Vagina (tissue), 2 donors: ENCODE data around the gene SCARB1. TPM values are rescaled to one million over a fixed set of nuclear protein-coding genes. Genes with fewer than 3 reads are reported as not detected.
"Not testable (repeated sequence)": the region's sequence is repeated elsewhere in the genome, so short reads cannot be mapped to it uniquely, and the experiment has no call there.

Experiments used
- DNase-seq, 2 donors: peaks; one replicate each; pipeline ENCODE4 v3.0.0-alpha.2; 2017; ENCODE audit errors: extremely low spot score in 2 of 2
- H3K27ac ChIP-seq: fragments of 200-600 bp; sonication (generic); one replicate; pipeline ENCODE4 v1.5.1; 2019
- H3K27me3 ChIP-seq: fragments of 200-600 bp; sonication (generic); one replicate; pipeline ENCODE4 v1.5.1; 2019
- H3K36me3 ChIP-seq, 2 donors: fragments of 200-600 bp; sonication (generic); one replicate each; pipeline ENCODE4 v1.5.1; 2017 to 2019
- H3K4me1 ChIP-seq: fragments of 200-600 bp; sonication (generic); one replicate; pipeline ENCODE4 v1.5.1; 2019
- H3K4me3 ChIP-seq, 2 donors: fragments of 200-600 bp; sonication (generic); 1 replicate in 1 of 2; 2 replicates in 1 of 2; pipeline ENCODE4 v1.5.1; 2016 to 2019
- H3K9me3 ChIP-seq: fragments of 200-600 bp; sonication (generic); one replicate; pipeline ENCODE4 v1.5.1; 2019
- POLR2A ChIP-seq, 2 donors: fragments of 450-650 bp; IDR thresholded peaks; one replicate each; pipeline ENCODE4 v1.6.1; 2017; ENCODE audit warnings: antibody characterized with exemption in 2 of 2, mild to moderate bottlenecking in 2 of 2, moderate library complexity in 2 of 2
- POLR2AphosphoS5 ChIP-seq, 2 donors: sonication (generic); formaldehyde crosslinking; IDR thresholded peaks; one replicate each; pipeline ENCODE4 v1.9.0; 2017; ENCODE audit warnings: antibody characterized with exemption in 2 of 2, mild to moderate bottlenecking in 2 of 2, low read depth in 1 of 2; ENCODE audit not compliant: insufficient read depth in 1 of 2
- intact Hi-C: fragments of 100-400 bp; cut with DNase I; formaldehyde crosslinking; loops from one replicate; pipeline ENCODE4 v1.15.1; 2023
- total RNA-seq: library from RNA; depleted of rRNA; stranded (reverse); fragments of >200 nt; gene quantifications from one replicate; pipeline ENCODE4 v1.2.3, GENCODE V29; 2016
- TF ChIP-seq, protein P1 (sequence below), 3 experiments: fragments of 450-650 bp in 2 of 3; fragments of 200-600 bp in 1 of 3; sonication (generic) in 1 of 3; IDR thresholded peaks; one replicate each; pipeline ENCODE4 v1.5.1; 2017 to 2019; ENCODE audit warnings: antibody characterized with exemption in 3 of 3, mild to moderate bottlenecking in 2 of 3, moderate library complexity in 2 of 3

Gene SCARB1
- total RNA-seq, 1 donor from 2014 or later, result 20.6 TPM

DNA sequence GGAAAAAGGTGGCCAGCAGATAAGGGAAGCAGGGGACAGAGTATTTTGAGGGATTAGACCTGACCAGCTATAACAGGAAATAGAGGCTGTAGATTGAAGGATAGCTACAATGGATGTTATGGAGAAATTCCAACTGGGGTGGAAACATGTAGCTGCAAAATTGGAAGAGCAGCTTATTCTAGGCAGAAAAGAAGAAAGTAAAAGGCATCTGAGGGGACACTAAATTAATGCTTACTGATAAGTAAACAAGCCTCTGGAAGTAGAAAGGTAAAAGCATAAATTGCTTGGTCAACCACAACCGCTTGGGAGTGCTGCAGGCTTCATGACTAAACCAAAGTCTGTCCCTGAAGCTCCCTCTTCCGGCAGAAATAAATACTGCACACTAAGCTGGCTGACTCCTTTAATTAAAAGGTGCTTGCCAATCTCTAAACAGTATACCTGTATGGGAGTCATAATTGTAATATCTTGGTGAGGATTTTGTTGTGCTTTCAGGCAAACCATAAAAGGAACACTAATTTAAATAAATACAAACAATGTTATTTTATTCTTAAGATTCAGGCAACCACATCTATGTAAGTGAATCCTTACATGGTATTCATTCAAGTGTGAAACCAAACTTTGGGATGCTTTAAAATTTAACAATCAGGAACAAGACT is 43.1 kb upstream of the SCARB1 start:
- no peak for DNase-seq
- Histone ChIP-seq H3K27me3 (no peaks in the 10 kb centered on the region), H3K4me3 (no peak overlapping the region), H3K4me1 (peaks cover 41% of the 10 kb centered on the region), H3K36me3 (peaks cover 0 to 12% of the 10 kb centered on the region in 2 donors), H3K27ac (no peak overlapping the region), H3K9me3 (no peaks in the 10 kb centered on the region)
- TF ChIP-seq, protein P1, sequence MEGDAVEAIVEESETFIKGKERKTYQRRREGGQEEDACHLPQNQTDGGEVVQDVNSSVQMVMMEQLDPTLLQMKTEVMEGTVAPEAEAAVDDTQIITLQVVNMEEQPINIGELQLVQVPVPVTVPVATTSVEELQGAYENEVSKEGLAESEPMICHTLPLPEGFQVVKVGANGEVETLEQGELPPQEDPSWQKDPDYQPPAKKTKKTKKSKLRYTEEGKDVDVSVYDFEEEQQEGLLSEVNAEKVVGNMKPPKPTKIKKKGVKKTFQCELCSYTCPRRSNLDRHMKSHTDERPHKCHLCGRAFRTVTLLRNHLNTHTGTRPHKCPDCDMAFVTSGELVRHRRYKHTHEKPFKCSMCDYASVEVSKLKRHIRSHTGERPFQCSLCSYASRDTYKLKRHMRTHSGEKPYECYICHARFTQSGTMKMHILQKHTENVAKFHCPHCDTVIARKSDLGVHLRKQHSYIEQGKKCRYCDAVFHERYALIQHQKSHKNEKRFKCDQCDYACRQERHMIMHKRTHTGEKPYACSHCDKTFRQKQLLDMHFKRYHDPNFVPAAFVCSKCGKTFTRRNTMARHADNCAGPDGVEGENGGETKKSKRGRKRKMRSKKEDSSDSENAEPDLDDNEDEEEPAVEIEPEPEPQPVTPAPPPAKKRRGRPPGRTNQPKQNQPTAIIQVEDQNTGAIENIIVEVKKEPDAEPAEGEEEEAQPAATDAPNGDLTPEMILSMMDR (IDR thresholded peaks at IDR 0.05), result peak; percentile 86 to 99 (median 96)
- peak in 1 of 2 donors; percentile 90 for TF ChIP-seq POLR2AphosphoS5 (IDR thresholded peaks at IDR 0.05; ENCODE audit: insufficient read depth in 1 of 2, low read depth in 1 of 2)
- TF ChIP-seq POLR2A (IDR thresholded peaks at IDR 0.05), result no peak
- intact Hi-C loops, result no loop called here

DNA sequence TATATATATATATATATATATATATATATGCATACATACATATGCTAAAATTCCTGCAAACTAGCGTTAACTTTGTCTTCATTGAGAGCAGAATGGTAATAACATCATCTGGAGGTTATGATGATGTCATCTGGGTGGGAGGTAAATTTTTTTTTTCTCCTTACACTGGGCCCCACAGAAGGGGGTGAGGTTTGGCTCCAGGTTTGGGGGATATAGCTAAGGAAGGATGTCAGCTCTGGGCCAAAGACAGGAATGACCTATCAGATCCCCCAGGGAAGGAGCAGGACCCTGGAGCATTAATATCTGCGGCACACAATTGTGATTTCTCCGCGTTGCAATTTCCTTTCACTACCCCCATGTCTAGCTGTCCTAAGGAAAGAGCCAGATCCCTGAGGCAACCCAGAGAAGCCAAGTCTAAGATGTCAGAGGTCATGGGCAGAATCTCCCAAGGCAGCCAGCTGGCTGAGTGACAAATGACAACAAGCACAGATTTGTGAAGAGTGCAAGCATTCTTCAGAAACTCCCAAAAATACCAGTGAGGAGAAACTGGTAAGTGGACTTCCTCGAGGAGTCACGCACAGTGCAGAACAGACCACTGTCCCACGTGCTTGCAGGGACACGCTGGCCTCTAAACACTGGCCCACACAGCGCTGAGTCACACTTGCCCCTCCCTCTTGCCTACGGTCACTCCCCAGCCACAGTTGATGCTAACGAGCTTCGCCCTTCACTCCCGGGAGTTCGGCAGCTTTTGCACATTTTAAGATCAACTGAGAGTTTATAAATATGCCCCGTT is 40.8 kb upstream of the SCARB1 start:
- peak in 1 of 2 donors; percentile 95 for DNase-seq
- intact Hi-C loops, result no loop called here
- Histone ChIP-seq H3K36me3 (no peaks in the 10 kb centered on the region), H3K4me3 (no peak overlapping the region), H3K27ac (peak overlapping the region; percentile 75), H3K27me3 (no peaks in the 10 kb centered on the region), H3K9me3 (no peaks in the 10 kb centered on the region), H3K4me1 (peaks cover 18% of the 10 kb centered on the region)
- TF ChIP-seq POLR2A (IDR thresholded peaks at IDR 0.05), result no peak
- TF ChIP-seq, protein P1 (IDR thresholded peaks at IDR 0.05), result no peak
- peak; percentile 80 to 85 for TF ChIP-seq POLR2AphosphoS5 (IDR thresholded peaks at IDR 0.05; ENCODE audit: insufficient read depth in 1 of 2, low read depth in 1 of 2)

DNA sequence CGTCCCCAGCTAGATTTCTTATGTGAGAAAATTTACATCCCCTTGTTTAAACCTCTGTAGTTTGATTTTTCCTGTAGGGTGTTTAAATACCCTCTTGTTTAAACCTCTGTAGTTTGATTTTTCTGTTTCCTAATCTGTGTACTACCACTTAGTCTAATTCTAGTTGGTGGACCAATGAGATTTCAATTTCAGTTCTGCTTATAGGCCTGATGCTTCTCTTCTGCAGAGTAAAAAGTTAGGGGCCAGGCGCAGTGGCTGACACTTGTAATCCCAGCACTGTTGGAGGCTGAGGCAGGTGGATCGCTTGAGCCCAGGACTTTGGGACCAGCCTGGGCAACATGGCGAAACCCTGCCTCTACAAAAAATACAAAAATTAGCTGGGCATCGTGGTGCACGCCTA is 39.3 kb upstream of the SCARB1 start:
- Histone ChIP-seq H3K4me3 (no peak overlapping the region), H3K9me3 (no peaks in the 10 kb centered on the region), H3K36me3 (no peaks in the 10 kb centered on the region), H3K27me3 (no peaks in the 10 kb centered on the region), H3K4me1 (peaks cover 27% of the 10 kb centered on the region), H3K27ac (no peak overlapping the region)
- intact Hi-C loops, result no loop called here
- TF ChIP-seq, protein P1 (IDR thresholded peaks at IDR 0.05), result no peak
- no peak for DNase-seq

DNA sequence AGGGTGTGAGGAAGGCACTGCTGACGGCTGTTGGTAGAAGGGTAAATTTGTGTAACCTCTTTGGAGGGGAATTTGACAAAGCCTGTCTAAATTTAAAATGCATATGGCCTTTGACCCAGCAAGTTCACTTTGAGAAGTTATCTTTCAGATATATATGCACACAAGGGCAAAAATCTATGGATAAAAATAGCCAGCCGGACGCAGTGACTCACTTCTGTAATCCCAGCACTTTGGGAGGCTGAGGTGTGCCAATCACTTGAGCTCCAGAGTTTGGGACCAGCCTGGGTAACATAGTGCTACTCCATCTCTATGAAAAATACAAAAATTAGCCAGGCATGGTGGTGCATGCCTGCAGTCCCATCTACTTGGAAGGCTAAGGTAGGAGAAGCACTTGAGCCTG is 37.3 kb upstream of the SCARB1 start:
- intact Hi-C loops, result no loop called here
- Histone ChIP-seq H3K4me3 (no peak overlapping the region), H3K36me3 (no peaks in the 10 kb centered on the region), H3K27ac (no peak overlapping the region), H3K27me3 (no peaks in the 10 kb centered on the region), H3K4me1 (peaks cover 27% of the 10 kb centered on the region), H3K9me3 (no peaks in the 10 kb centered on the region)
- TF ChIP-seq, protein P1 (IDR thresholded peaks at IDR 0.05), result no peak
- TF ChIP-seq POLR2A (IDR thresholded peaks at IDR 0.05) (no peak), POLR2AphosphoS5 (IDR thresholded peaks at IDR 0.05; ENCODE audit: insufficient read depth in 1 of 2, low read depth in 1 of 2) (no peak)
- no peak for DNase-seq

DNA sequence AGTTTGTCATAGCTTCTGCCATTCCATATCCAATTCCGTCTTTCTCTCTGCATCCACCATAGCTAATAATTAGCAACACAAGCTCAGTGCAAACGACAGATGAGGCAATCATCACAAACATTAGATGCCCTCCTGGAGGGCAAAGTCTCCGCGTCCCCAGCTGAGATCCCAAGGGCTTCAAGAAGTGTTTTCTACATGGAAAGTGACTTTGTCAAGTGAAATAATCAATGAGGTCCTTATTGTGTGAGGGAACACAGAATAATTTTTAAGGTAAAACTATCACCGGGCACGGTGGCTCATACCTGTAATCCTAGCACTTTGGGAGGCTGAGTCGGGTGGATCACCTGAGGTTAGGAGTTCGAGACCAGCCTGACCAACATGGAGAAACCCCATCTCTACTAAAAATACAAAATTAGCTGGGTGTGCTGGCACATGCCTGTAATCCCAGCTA is 36.7 kb upstream of the SCARB1 start:
- H3K36me3 ChIP-seq, H3K27ac ChIP-seq, H3K4me3 ChIP-seq, H3K9me3 ChIP-seq, H3K27me3 ChIP-seq, intact Hi-C loops, DNase-seq: not testable (repeated sequence)
- H3K4me1 ChIP-seq, result peaks cover 27% of the 10 kb centered on the region
